ENCODE results near the gene REC114. TPM values are rescaled to one million over a fixed set of nuclear protein-coding genes. Genes with fewer than 3 reads are reported as not detected.

REC114 gene
- total and polyA plus RNA-seq, 2 donors (not counting 3 experiments of a cell fraction or from before 2014, with no cell fraction given), result not detected

DNA sequence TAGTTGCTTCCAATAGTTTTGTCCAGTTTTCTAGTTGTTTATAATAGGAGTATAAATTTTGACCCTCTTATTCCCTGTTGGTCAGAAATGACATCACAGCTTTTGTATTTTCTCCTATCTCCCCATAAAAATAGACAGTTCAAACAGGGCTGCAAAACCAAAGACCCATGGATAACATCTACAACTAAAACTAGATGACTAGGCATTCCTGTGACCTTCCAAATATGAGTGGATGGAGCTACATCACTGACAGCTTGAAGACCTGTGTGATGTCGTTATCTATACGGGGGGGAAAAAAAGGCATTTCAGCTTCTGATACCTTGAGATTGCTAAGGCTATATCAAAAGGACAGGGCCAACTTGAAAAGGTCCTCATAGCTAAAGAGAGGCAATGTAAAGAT, 84.6 kb downstream of the REC114 start:
- Histone ChIP-seq H3K4me2 (ENCODE audit: insufficient read depth, low read length) (no peak overlapping the region), H3K9ac (replicated peaks; ENCODE audit: extremely low read depth, insufficient read depth, low read length) (no peak overlapping the region), H3K36me3 (ENCODE audit: control insufficient read depth in 2 of 2, extremely low read depth in 1 of 2, insufficient read depth in 2 of 2, low read length in 2 of 2) (no peaks in the 10 kb centered on the region), H3K27ac (ENCODE audit: insufficient read depth, low read depth, low read length) (no peak overlapping the region), H2AFZ (ENCODE audit: low read depth, low read length) (no peak overlapping the region), H3K4me1 (ENCODE audit: control insufficient read depth, extremely low read depth, insufficient read depth, low read length) (no peaks in the 10 kb centered on the region), H3K9me1 (replicated peaks; ENCODE audit: control insufficient read depth, extremely low read depth, insufficient read depth, low read length) (no peaks in the 10 kb centered on the region), H3K79me2 (ENCODE audit: control insufficient read depth, insufficient read depth, low read length) (no peaks in the 10 kb centered on the region), H4K20me1 (replicated peaks; ENCODE audit: control insufficient read depth, extremely low read depth, insufficient read depth, low read length) (no peaks in the 10 kb centered on the region), H3K4me3 (replicated peaks in 1 of 3; ENCODE audit: insufficient read depth in 1 of 3, low read depth in 1 of 3, low read length in 3 of 3) (no peak overlapping the region), H3K27me3 (ENCODE audit: control insufficient read depth in 2 of 2, insufficient read depth in 2 of 2, low read length in 2 of 2) (peaks cover 0 to 7% of the 10 kb centered on the region in 2 experiments), H3K9me3 (replicated peaks; ENCODE audit: control insufficient read depth, insufficient read depth, low read length) (no peaks in the 10 kb centered on the region)
- FAIRE-seq (no peak), DNase-seq (ENCODE audit: low read depth, low spot score) (no peak)
- no TSS peak for BruUV-seq (replicated peaks)
- TF ChIP-seq POLR2AphosphoS5 (IDR thresholded peaks at IDR 0.05; ENCODE audit: insufficient read depth, low read depth, low read length) (no peak), JUN (IDR thresholded peaks at IDR 0.05; ENCODE audit: borderline replicate concordance, insufficient read depth, insufficient read length, low read depth) (no peak), CTCF (IDR thresholded peaks at IDR 0.05; ENCODE audit: extremely low read depth in 1 of 2, insufficient read depth in 1 of 2, low read depth in 1 of 2, low read length in 2 of 2) (no peak), POLR2A (IDR thresholded peaks at IDR 0.05; ENCODE audit: low read depth, low read length) (no peak), GATA2 (IDR thresholded peaks at IDR 0.05; ENCODE audit: insufficient read depth, insufficient read length, low read depth, low read length) (no peak), FOS (IDR thresholded peaks at IDR 0.05; ENCODE audit: borderline replicate concordance, insufficient read depth, low read length) (no peak), MAX (IDR thresholded peaks at IDR 0.05; ENCODE audit: insufficient read depth, insufficient read length) (no peak), EZH2 (IDR thresholded peaks at IDR 0.05; ENCODE audit: borderline replicate concordance, low read depth, low read length, severe bottlenecking) (no peak), MYC (IDR thresholded peaks at IDR 0.05; ENCODE audit: low read depth, low read length) (no peak)
- intact Hi-C loops (cut with micrococcal nuclease) (no loop called here), dilution Hi-C loops (cut with MboI; ENCODE audit: extremely low pct_ligation_motif_present, low sequenced_read_pairs) (no loop called here)
- POLR2A ChIA-PET, result no interaction called here
- CTCF ChIA-PET, result no interaction called here
